Epithelial cell of proximal tubule (primary cell): ENCODE data around the gene MAST2. TPM values are rescaled to one million over a fixed set of nuclear protein-coding genes. Genes with fewer than 3 reads are reported as not detected.
A peak's percentile ranks its signal among the peaks of the same experiment; 100 is the strongest.

Source experiments
- DNase-seq: peaks from one replicate; pipeline ENCODE4 v3.0.0-alpha.2; 2011; ENCODE audit warnings: low read depth
- H3K4me3 ChIP-seq: 2 replicates; pipeline ENCODE4 v1.5.1; 2011; ENCODE audit warnings: low read depth, mild to moderate bottlenecking, low read length
- CTCF ChIP-seq: conservative IDR thresholded peaks from 2 replicates; pipeline ENCODE4 v1.5.1; 2012; ENCODE audit warnings: low read depth, mild to moderate bottlenecking, low read length
- total RNA-seq: library from RNA; depleted of rRNA; stranded (reverse); fragments of >200 nt; gene quantifications from 2 replicates; pipeline ENCODE4 v1.2.3, GENCODE V29; 2015

Gene MAST2
- total RNA-seq, 1 donor from 2014 or later: 30.3 TPM

GRCh38 chr1:45892068-45892785 lies 88.8 kb downstream of the MAST2 start:
- TF ChIP-seq CTCF: no peak
- peak overlapping the region; percentile 4 for H3K4me3 ChIP-seq
- DNase-seq: peak; percentile 91

GRCh38 chr1:45894331-45894730 lies 90.9 kb downstream of the MAST2 start:
- no peak overlapping the region for H3K4me3 ChIP-seq
- no peak for DNase-seq
- no peak for TF ChIP-seq CTCF

- TF ChIP-seq CTCF: no peak
- DNase-seq: no peak
These were observed 91.5 kb downstream of the MAST2 start for GRCh38 chr1:45894921-45895320.

GRCh38 chr1:45895406-45895805 lies 92.0 kb downstream of the MAST2 start:
- DNase-seq: no peak
- no peak overlapping the region for H3K4me3 ChIP-seq
- no peak for TF ChIP-seq CTCF

More at GRCh38 chr1:45894921-45895320, 91.5 kb downstream of the MAST2 start:
- no peak overlapping the region for H3K4me3 ChIP-seq

- no peak overlapping the region for H3K4me3 ChIP-seq
- no peak for TF ChIP-seq CTCF
- no peak for DNase-seq
These were observed 103.5 kb downstream of the MAST2 start for GRCh38 chr1:45906883-45907282.

GRCh38 chr1:45908611-45909140 lies 105.3 kb downstream of the MAST2 start:
- no peak for DNase-seq
- no peak overlapping the region for H3K4me3 ChIP-seq
- no peak for TF ChIP-seq CTCF

GRCh38 chr1:45911634-45912033 lies 108.2 kb downstream of the MAST2 start:
- TF ChIP-seq CTCF: no peak
- H3K4me3 ChIP-seq: no peak overlapping the region
- DNase-seq: no peak
